SU-DHL-6 (cell line): ENCODE measurements around the gene SLC35A2.

Experiments
- CTCF ChIP-seq: fragments of 200-600 bp; sonication (generic); IDR thresholded peaks from one replicate; pipeline ENCODE4 v1.5.1; 2017; ENCODE audit warnings: antibody characterized with exemption, mild to moderate bottlenecking, low read length, moderate library complexity; ENCODE audit not compliant: insufficient read depth, poor library complexity, severe bottlenecking
- EZH2phosphoT487 ChIP-seq: fragments of 200-600 bp; sonication (generic), shearing (Covaris generic); conservative IDR thresholded peaks from 2 replicates; pipeline ENCODE4 v1.6.1; 2018; ENCODE audit warnings: mild to moderate bottlenecking, antibody characterized with exemption, low read length, moderate library complexity, mixed read lengths

DNA sequence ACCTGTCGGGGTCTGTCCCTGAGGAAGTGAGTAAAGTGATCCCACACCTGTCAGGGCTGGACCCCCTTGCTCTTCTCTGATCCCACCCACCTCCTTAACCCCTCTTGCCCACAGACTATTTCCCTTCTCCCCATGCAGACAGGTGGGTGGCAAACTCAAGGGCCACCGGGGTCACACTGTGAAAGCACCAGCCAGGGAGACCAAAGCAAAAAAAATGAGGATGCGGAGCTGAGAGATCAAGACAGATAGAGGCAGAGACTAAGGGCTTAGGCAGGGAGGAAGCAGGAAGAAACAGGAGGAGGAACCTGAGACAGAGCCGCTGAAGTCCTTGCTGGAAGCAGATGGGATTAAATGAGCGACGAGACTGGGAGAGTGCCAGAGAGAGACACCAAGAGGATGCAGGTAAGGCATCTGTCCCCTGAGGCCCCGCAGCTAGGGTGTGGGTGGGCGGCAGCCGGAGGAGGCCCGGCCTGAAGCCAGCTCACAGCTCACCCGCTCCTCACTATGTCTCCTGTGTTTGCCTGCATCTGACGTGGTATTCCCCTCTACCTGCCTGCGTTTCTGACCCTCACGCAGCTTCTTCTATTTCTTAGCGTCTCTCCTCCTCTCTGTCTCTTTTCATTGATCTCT lies 21.0 kb downstream of the SLC35A2 start:
- TF ChIP-seq CTCF, result no peak
- no peak for TF ChIP-seq EZH2phosphoT487
